ENCODE measurements around the gene DUXB. TPM values are rescaled to one million over a fixed set of nuclear protein-coding genes. Genes with fewer than 3 reads are reported as not detected.

DUXB gene
- total RNA-seq, 1 donor from 2014 or later: not detected

DNA sequence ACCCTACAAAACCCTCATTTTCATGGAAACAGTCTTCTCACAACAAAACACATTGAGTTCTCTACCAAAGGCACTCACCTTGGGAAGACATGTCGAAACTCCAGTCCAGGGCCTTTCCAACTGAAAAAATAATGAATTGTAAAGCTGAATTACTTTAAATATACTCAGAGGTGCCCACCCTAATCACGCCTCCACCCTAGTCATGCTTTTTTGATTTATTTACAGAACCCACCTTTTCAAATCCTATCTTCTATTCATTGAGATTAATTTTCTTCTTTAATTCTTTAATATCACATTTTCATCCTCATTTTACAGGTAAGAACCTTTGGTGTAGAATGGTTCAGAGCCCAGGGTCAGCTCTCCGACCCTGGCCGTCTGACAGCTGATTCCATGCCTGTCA, 24.4 kb downstream of the DUXB start, which contains the start of gene CPHXL2:
Gene CPHXL2, minus strand, starts transcription at position 101 of the 400 bp plus-strand sequence. Its CDS starts 10 bp downstream, at position 91.
- intact Hi-C loops (cut with micrococcal nuclease): no loop called here
- ATAC-seq (no peak), DNase-seq (no peak)

GRCh38 chr16:75667503-75667902, 33.8 kb downstream of the DUXB start:
- intact Hi-C loops (cut with micrococcal nuclease): no loop called here
- no peak for ATAC-seq
- DNase-seq: no peak

GRCh38 chr16:75660726-75661302, 40.4 kb downstream of the DUXB start:
- ATAC-seq (no peak), DNase-seq (no peak)
- intact Hi-C loops (cut with micrococcal nuclease): no loop called here

- DNase-seq (no peak), ATAC-seq (no peak)
- intact Hi-C loops (cut with micrococcal nuclease): no loop called here
Observed at GRCh38 chr16:75660321-75660720, 40.9 kb downstream of the DUXB start.

DNA sequence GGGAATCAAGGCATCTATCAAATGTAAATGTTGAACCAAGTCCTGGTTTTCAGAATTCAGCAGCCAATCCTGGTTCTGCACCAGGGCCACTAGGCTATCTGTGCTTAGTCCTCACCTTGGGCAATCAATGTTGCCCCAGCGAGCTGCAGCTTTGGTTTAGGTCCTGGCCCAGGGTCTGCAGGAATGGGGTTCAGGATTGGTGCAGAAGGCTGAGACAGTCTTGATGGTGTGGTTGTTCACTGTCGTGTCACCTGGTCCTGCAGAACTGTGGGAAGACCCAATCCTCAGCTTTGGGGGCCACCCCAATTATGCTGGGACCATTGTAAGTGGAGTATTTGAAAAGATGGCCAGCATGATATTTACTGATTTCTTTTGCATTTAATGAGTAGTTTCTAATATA, 43.1 kb downstream of the DUXB start:
- ATAC-seq: no peak
- DNase-seq: no peak
- intact Hi-C loops (cut with micrococcal nuclease): no loop called here

- ATAC-seq (no peak), DNase-seq (no peak)
- intact Hi-C loops (cut with micrococcal nuclease): no loop called here
Observed at GRCh38 chr16:75653922-75654321, 47.3 kb downstream of the DUXB start.

DNA sequence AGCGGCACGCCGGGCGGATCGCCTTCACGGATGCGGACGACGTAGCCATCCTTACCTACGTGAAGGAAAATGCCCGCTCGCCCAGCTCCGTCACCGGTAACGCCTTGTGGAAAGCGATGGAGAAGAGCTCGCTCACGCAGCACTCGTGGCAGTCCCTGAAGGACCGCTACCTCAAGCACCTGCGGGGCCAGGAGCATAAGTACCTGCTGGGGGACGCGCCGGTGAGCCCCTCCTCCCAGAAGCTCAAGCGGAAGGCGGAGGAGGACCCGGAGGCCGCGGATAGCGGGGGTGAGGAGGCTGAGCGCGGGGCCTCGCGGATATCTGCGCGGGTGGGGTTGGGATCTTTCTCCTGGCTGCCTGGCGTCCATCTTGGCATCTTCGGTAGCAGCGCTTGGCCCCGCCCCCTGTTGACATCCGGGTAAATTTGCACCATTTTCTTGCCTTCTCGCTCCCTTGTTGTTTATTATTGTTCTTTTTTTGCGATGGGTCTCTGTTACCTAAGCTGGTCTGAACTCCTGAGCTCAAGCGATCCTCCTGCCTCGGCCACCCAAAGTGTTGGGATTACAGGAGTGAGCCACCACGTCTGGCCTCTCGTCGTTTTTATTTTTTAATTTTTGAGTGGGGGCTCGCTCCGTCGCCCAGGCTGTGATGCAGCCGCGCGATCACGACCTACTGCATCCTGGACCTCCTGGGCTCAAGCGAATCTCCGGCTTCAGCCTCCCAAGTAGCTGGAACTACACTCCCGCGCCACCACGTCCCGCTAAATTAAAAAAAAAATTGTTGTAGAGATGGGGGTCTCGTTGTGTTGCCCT, 52.8 kb downstream of the DUXB start:
- ATAC-seq (peak; percentile 77), DNase-seq (peak; percentile 89)
- intact Hi-C loops (cut with micrococcal nuclease): no loop called here

DNA sequence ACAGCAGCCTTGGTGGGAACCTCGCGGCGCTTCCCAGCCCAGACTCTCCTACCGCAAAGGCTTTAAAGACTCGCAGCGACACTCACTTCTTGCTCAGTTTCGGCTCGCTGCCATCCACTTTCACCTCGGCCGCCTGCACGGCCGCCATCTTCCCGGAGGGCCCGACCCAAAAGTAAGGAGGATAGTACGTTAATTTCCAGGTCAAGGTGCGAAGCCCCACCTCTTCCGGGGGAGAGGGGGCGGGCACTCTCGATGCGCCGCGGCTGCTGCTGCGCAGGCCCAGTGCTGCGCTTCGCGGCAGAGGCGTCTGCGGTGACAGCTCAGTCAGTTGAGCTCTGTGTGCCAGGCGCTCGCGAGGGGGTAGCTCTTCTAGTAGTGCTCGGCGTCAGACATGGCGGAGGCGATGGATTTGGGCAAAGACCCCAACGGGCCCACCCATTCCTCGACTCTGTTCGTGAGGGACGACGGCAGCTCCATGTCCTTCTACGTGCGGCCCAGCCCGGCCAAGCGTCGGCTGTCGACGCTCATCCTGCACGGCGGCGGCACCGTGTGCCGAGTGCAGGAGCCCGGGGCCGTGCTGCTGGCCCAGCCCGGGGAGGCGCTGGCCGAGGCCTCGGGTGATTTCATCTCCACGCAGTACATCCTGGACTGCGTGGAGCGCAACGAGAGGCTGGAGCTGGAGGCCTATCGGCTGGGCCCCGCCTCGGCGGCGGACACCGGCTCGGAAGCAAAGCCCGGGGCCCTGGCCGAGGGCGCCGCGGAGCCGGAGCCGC, 53.6 kb downstream of the DUXB start, which contains the start of the genes KARS1 and TERF2IP:
Gene KARS1, minus strand, starts transcription at position 174 of the 773 bp plus-strand sequence. Its CDS starts 26 bp downstream, at position 148.
Gene TERF2IP, plus strand, starts transcription at position 282 of the 773 bp plus-strand sequence. Its CDS starts 110 bp downstream, at position 392.
- intact Hi-C loops (cut with micrococcal nuclease): no loop called here

GRCh38 chr16:75647112-75647491, 54.2 kb downstream of the DUXB start:
- ATAC-seq (peak; percentile 34), DNase-seq (no peak)
- intact Hi-C loops (cut with micrococcal nuclease): no loop called here

More for the DNA sequence above, 53.6 kb downstream of the DUXB start, which contains the start of the genes KARS1 and TERF2IP:
- ATAC-seq: peak; percentile 97
- DNase-seq: peak; percentile 95

- DNase-seq (no peak), ATAC-seq (no peak)
- intact Hi-C loops (cut with micrococcal nuclease): no loop called here
Observed at GRCh38 chr16:75644240-75645012, 56.8 kb downstream of the DUXB start.

Other genes with a start within 250 kb of the DUXB start
- 8.6 TPM for gene TMEM170A, start 236.8 kb downstream of the DUXB start, total RNA-seq
- 0.27 TPM for gene CHST6, start 206.0 kb downstream of the DUXB start, total RNA-seq
- gene CHST5, start 165.4 kb downstream of the DUXB start, total RNA-seq: 0.07 TPM
- gene TMEM231, start 145.2 kb downstream of the DUXB start, total RNA-seq: 4.6 TPM
- gene GABARAPL2, start 135.1 kb downstream of the DUXB start, total RNA-seq: 245 TPM
- 19.0 TPM for gene ADAT1, start 78.2 kb downstream of the DUXB start, total RNA-seq
- gene KARS1, start 53.8 kb downstream of the DUXB start, total RNA-seq: 152 TPM
- gene TERF2IP, start 53.7 kb downstream of the DUXB start, total RNA-seq: 56.2 TPM
- not detected for gene CPHXL2, start 24.5 kb downstream of the DUXB start, total RNA-seq
- not detected for gene CPHXL, start 25.0 kb upstream of the DUXB start, total RNA-seq